ENCODE results near the gene LRBA.
"Not testable (repeated sequence)": the region's sequence is repeated elsewhere in the genome, so short reads cannot be mapped to it uniquely, and the experiment has no call there.

Gene LRBA

DNA sequence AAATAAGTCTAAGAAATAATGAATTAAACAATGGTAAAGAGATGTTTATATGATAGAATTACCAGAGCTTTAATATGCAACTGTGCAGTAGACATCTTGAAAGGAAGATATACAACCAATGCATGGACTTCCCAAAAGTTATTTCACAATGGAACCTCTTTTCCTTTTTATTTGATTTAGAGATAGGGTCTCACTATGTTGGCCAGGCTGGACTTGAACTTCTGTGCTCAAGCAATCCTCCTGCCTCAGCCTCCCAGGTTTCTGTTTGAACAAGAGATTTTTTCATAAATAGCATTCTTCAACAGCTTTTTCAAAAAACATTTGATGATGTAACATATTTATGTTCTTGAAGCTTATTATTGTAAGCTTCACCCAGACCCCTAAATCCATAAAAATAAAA, 72.0 kb downstream of the LRBA start:
- no peak for DNase-seq (ENCODE audit: low read depth)

DNA sequence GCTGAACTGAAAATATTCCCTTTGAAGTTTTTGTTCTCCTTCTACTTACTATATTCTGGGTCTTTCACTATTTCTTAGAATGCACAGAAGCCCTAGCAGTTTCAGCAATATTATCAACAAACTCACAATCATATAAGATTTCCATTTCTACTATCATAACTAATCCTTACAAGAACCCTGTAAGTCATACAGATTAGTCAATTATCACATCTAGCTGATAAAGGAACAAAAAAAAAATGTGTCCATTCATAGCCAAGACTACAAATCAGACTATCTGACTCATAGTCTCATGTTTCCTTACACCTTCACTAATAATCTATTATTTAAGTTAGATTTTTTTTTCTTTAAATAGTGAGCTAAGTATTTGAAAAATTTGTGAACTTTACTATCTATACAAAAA, 72.5 kb downstream of the LRBA start:
- no peak for DNase-seq (ENCODE audit: low read depth)

DNA sequence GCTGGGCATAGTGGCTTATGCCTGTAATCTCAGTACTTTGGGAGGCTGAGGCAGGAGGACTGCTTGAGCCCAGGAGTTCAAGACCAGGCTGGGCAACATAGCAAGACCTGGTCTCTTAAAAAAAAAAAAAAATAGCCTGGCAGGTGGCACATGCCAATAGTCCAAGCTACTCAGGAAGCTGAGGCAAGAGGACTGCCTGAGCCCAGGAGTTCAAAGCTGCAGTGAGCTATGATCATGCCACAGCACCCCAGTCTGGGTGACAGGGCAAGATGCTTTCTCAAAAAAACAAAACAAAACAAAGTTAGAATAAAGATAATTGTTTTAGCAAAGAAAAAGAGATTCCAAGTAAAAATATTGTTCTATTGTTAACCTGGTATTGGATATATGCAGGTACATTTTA, 75.0 kb downstream of the LRBA start:
- no peak for DNase-seq (ENCODE audit: low read depth)

DNA sequence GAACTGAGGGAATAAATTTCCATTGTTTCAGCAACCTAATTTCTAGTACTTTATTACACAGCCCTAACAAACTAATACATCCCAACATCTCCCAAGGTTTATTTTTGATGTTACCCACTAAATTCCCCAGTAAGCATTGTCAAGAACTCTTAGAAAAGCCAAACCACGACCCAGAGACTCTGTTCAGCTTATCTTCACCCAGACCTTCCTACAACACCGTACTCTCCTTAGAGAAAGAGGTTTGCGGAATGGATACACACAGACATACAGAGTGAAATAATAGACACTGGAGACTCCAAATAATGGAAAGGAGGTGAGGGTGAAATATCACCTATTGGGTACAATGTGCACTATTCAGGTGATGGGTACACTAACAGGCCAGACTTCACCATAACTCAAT, 75.6 kb downstream of the LRBA start:
- no peak for DNase-seq (ENCODE audit: low read depth)

DNA sequence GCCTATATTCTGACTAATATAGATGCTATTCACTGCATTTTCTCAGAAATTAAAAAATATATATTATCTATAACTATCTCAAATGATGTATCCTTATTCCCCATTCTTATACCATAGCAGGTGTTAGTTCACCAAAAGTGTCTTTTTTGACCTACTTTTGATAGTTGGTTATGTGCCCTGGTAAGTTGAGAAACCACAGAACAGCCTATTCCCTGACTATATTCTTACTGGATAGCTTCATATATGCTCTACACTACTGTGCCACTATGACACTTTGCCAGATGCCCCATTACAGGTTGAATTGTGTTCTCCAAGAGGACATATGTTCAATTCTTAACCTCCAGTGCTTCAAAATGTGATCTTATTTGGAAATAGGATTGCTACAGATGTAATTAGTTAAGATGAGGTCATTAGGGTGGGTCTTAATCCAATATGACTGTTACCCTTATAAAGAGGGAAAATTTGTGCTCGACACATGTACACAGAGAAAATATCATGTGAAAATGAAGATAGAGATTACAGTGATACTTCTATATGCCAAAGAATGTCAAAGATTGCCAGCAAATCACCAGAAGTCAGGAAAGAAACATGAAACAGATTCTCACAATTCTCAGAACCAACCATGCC, 76.1 kb downstream of the LRBA start:
- no peak for DNase-seq (ENCODE audit: low read depth)

DNA sequence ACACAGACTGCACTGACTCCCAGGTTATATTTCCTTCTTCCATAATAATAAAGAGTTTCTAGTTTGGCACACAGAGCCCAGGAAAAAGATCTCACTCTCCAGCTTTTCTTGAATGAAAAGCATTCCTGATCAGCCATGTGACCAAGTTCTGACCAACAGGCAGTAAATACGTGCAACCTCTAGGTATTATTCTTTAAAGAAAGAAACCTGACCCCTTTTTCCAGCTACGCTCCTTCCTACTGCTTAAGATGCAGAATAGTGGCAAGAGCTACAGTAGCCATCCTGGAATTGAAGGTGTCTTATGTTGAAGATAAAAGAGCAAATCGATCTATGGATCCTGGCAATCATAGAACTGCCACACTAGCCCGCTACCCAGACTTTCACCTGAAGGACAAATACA, 76.7 kb downstream of the LRBA start:
- no peak for DNase-seq (ENCODE audit: low read depth)

DNA sequence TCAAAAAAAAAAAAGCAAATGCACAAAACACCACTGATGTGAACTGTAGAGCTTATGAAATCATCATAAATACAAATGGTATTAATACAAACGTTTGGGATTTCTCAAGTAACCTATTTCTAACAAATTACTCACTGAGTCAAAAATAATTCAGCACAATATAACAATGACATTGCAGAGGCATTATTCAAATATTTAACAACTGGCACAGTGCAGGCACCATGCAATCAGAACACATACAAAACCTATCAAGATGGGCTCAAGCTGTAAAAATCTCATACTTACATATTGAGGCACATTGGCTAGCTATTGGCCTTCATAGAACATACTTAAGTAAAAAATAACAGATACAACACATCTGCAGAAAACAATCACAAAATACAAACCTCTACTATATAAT, 81.1 kb downstream of the LRBA start:
- no peak for DNase-seq (ENCODE audit: low read depth)

DNA sequence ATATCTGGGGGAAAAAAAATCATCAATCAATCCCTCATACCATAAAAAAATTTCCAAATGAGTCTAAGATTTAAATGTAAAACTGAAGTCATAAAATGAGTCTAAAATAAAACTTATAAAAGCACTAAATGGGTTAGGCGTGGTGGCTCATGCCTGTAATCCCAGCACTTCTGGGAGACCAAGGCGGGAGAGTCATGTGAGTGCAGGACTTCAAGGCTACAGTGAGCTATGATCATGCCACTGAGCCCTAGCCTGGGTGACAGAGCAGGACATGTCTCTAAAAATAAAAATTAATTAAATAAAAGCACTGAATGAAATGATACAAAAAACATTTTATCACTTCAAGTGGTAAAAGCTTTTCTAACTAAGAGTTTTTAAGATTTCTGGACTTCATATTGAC, 83.3 kb downstream of the LRBA start:
- DNase-seq (ENCODE audit: low read depth): no peak

DNA sequence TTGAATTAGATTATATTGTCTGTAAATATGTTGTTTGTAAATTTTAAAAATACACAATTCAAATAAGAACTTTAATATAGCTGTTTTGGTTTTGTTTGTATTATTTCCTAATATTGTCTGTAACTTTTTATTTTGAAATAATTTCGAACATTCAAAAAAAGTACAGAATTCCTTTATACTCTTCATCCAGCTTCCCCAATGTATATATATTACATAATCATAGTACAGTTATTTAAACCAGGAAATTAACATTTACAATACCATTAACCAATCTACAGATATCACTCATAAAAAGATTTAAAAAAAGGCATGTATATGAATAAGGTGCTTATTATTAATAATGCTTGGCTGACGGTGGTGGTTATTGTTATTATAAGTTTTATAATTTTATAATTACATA, 84.1 kb downstream of the LRBA start:
- DNase-seq (ENCODE audit: low read depth): no peak

DNA sequence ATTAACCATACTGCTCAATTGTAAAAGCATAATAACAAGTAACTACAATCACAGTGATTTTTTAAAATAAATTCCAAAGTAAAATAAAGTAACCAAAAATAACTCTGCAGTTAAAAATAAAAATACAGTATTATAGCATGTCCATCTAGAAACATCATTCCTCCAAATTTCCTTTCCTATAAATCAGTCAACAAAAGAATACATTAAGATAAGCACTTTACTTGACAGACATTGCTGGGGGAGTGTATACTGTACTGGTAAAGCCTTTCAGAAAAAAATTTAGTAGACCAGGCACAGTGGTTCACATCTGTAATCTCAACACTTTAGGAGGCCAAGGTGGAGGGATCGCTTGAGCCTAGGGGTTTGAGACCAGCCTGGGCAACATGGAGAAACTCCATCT, 91.1 kb downstream of the LRBA start:
- DNase-seq (ENCODE audit: low read depth): no peak

DNA sequence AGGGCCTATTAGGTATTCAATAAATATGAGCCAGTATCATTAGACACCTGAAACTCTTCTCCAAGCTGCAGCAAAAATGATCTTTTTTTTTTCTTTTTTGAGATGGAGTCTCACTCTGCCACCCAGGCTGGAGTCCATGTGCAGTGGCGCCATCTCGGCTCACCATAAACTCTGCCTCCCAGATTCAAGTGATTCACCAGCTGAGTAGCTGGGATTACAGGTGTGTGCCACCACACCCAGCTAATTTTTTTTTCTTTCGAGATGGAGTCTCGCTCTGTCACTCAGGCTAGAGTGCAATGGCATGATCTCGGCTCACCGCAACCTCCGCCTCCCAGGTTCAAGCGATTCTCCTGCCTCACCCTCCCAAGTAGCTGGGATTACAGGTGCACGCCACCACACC, 93.6 kb downstream of the LRBA start:
- DNase-seq (ENCODE audit: low read depth): not testable (repeated sequence)

DNA sequence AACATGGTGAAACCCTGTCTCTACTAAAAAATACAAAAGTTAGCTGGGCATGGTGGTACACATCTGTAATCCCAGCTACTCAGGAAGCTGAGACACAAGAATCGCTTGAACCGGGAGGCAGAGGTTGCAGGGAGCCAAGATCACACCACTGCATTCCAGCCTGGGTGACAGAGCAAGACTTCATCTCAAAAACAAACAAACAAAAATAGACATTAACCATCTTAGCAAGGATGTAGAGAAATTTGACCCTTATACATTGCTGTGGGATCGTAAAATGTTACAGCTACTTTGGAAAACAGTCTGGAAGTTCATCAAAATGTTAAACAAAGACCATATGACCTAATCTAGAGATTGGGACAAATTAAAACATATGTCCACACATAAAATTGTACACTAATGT, 96.5 kb downstream of the LRBA start:
- DNase-seq (ENCODE audit: low read depth): not testable (repeated sequence)

DNA sequence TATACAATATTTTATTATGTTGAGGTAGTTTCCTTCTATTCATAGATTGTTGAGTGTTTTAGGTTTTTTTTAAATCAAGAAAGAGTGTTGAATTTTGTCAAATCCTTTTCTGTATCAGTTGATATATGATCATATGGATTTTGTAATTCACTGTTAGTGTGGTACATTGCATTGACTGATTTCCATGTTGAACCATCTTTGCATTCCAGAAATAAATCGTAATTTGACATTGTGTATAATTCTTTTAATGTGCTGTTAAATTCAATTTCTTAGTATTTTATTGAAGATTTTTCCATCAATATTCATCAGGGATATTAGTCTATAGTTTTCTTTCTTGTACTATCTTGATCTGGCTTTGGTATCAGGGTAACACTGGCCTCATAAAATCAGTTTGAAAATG, 103.8 kb downstream of the LRBA start:
- DNase-seq (ENCODE audit: low read depth): no peak

DNA sequence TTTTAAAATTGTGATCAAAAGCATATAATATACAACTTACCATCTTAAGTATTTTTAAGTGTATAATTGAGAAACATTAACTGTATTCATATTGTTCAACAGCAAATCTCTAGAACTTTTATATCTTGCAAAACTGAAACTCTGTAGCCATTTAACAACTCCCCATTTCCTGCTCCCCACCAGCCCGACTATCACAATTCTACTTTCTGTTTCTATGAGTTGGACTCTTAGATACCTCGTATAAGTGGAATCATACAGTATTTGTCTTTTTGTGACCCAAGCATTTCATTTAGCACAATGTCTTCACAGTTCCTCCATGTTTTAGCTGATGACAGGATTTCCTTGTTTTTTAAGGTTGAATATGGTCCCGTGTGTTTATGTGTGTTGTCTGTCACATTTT, 106.0 kb downstream of the LRBA start:
- no peak for DNase-seq (ENCODE audit: low read depth)

DNA sequence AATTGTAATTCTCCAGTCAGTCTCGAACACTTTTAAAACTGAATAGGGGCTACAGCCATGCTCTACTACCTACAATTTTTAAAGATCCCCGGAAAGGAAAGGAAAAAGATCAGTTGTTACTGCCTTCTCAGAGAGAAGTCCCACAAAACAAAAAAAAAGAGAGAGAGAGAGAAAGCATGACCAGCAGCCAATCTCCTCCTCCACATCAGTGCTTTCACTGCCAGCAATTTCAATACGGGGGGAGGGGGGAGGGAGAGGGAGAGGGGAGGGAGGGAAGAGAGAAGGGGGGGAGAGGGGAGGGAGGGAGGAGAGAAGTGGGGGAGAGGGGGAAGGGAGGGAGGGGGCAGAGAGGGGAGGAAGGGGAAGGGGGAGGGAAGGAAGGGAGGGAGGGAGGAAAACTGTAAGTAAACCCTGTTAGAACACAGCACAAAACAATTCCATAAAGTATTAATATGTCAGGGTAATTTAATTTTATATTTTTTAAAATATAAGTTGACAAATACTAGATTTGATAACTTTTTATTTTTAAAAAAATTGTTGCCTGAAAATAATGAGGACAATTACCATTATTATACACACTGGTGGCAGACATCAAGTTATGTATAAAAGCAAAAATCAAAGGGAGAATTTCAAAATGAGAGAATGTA, 108.0 kb downstream of the LRBA start:
- DNase-seq (ENCODE audit: low read depth): no peak

DNA sequence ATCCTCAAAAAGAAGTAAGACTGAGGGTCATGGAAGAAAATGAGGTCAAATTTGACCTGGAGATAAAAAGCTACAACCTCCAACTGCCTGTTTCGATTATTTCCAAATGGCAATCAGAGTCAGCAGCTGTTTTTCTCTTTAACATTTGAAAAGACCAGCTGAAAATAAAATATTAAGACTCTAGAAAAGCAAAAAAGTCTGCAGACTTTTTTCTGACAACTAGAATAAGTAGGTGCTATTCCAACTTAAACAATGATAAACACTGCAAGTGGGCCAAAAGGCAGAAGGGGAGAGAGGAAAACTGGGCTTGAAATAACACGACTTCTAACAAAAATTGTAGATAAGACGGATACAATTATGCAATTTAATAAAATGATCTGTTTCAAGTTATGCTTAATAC, 110.4 kb downstream of the LRBA start:
- DNase-seq (ENCODE audit: low read depth): no peak

DNA sequence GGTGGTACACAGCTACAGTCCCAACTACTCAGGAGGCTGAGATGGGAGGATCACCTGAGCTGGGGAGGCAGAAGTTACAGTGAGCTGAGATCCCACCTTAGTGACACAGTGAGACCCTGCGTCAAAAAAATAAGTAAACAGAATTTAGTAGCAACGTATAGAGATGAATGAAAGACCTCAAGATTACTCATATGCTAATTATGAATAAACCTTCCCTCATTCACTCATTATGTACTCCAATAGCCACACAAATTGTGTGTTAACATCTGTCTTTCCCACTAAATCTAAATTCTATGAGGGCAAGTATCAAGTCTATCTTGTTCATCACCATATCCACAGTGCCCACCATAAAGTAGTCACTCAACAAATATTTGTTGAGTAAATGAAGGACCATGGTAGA, 111.5 kb downstream of the LRBA start:
- no peak for DNase-seq (ENCODE audit: low read depth)

DNA sequence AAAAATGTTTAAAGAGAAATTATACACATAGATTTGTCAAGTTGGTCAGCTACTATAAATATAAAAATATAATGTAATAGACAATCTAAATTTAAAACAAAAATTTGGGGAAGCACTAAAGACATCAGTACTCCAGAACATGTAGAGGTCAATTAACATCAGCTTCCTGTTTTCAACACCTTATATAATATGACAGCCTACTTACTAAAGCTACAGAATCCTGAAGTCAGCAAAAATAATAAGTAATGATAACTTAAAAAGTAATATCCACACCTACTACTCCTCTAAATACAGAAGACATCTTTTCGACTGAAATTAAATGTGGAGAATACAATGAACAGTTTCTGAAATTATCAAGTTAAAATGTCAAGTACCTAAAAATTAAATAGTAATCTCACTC, 118.6 kb downstream of the LRBA start:
- DNase-seq (ENCODE audit: low read depth): no peak

DNA sequence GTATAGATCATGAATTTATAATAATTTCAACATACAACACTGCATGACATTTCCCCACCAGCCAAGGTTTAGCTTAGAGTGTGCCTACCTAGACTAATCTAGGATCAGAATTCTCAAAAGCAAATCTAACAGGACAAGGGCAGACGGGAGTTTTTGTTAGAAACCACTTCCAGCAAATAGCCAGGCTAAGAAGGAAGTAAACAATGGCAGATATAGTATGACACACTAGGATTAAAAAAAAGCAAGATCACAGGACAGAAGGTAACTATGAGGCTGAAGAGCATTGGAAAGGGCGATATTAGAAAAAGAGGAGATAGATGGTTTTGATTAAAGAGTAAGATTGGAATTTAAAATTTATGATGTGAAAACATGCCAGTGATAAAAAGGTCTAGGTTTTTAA, 124.8 kb downstream of the LRBA start:
- no peak for DNase-seq (ENCODE audit: low read depth)

DNA sequence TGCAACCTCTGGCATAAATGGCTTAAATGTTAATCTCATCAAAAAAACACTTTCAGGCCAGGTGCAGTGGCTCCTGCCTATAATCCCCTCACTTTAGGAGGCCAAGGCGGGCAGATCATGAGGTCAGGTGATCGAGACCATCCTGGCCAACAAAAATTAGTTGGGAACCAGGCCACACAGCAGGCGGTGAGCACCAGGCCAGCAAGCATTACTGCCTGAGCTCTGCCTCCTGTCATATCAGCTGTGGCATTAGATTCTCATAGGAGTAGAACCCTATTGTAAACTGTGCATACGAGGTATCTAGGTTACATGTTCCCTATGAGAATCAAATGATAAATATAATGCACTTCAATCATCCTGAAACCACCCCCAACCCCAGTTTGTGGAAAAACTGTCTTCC, 125.8 kb downstream of the LRBA start:
- DNase-seq (ENCODE audit: low read depth): no peak

DNA sequence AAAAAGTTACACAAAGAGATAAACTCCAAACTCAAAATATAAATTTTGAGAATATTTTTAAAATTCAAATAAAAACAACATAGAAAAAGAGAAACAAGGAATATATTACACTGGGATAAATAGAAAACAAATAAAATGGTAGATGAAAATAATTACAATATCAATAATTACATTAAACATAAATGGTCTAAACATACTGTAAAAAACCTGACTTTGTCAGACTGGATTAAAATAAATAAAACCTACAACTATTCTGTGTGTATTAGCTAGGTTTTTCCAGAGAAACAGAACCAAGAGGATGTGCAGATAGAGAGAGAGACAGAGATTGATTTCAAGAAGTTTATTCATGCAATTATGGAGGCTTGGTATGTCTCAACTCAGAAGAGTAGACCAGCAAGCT, 126.5 kb downstream of the LRBA start:
- no peak for DNase-seq (ENCODE audit: low read depth)

DNA sequence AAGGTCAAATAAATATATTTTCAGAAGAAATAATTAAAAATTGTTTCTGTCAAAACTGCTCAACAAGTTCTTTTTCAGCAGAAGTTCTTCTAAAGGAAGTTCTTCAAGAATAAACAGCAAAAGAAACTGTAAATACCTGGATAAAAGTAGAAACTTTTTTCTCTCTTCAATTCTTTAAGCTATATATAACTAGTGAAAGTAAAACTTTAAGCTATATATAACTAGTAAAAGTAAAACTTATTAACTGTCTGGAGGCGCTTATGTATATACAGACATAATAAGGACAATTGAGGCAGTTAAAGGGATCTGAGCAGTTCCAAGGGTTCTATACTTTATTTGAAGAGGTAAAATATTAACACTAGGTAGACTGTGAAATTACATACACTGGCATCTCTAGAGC, 126.9 kb downstream of the LRBA start:
- DNase-seq (ENCODE audit: low read depth): no peak

DNA sequence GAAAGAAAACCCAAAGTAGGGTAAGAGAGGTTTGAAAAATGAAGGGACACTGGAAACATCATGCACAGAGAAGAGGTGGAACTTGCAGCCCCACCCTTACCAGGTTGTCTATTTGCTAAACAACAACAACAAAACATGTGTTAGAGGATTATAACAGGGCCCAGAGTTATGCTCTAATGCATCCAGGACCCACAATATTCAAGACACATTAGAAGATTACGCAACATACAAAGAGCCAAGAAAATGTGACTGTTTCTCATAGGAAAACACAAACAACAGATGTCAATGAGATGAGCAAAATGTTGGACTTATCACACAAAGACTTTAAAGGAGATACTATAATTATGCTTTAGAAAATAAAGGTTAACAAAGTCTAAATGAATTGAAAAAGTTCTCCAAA, 128.5 kb downstream of the LRBA start:
- DNase-seq (ENCODE audit: low read depth): no peak

DNA sequence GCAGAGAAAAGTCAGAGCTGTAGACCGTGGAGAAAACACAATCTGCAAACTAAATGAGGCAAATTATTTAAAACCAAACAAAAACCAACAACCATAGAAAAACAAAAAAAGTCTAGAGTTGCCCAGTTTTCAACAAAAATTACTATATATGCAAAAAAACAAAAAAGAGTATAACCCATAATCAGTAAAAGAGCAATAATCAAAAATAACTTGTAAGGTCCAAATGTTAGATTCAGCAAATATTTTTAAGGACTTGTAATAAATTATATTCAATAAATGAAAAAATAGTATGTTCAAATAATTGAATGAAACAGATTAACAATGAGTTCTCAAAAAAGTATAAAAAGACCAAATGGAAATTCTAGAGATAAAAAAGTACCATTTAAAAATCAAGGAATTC, 130.5 kb downstream of the LRBA start:
- no peak for DNase-seq (ENCODE audit: low read depth)

DNA sequence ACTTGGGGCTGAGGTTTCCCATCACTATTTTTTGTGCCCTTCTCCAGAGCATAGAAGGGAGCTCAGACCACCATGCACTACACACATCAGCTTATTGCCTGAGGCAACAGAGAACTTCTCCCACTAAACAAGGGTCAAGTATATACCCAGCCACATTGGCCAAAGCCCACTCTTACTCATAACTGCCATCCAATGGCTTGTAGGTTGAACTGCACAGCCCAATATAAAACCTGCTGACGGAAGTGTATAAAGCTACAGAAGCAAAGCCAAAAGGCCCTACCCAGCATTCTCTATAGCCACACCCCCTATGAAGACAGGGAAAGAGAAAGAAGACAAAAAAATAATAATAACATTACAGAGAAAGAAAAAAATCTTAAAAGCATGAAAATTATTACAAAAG, 139.7 kb downstream of the LRBA start:
- no peak for DNase-seq (ENCODE audit: low read depth)

Data from GM04503 (cell line).